NCI-H1417 (cell line): ENCODE results near the gene NECTIN1.

ENCODE experiments used
- DNase-seq, 3 experiments: peaks; one replicate each; lab custom pipeline; 2025; lab: John Stamatoyannopoulos, UW

Gene NECTIN1

GRCh38 chr11:119712459-119713358 lies 16.3 kb downstream of the NECTIN1 start:
- no peak for DNase-seq

DNA sequence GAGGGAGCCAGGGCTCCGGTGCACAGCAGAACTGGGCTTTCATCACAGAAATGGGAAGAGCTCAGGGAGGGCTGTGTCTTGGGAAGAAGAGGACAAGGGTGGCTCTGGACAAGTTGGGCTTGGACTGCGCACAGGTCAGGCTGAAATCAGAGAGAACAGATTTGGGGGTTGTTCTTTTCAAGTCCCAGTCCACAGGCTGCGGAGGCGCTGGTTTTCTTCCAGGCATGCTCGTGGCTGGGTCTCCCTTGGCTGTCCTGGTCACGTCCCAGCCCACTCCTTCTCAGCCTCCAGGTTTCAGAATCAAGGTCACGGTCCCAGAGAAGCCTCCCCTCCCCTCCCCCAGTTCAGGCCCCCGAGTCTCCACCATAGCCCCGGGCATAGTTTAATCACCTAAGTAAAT lies 17.0 kb downstream of the NECTIN1 start:
- DNase-seq = no peak

- no peak for DNase-seq
Measured at GRCh38 chr11:119711476-119711875, 17.5 kb downstream of the NECTIN1 start.

DNA sequence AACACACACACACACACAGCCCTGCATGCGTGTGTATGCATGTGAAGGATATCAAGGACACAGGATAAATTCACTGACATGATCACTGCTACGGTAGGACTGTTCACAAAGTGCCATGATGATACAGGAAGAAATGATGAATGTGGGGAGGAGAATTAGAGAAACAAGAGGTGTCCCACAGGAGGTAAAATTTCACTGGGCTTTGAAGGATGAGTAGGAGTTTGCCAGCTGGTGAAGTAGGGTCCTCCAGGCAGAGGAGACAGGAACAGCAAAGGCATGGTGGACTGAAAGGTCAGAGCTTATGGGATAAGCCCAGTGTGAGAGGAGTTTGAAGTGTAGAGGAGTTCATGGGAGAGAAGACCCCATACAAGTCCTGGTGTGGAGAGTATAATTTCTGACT lies 18.6 kb downstream of the NECTIN1 start:
- DNase-seq = no peak

GRCh38 chr11:119709638-119710346 lies 19.2 kb downstream of the NECTIN1 start:
- peak; percentile 70 to 96 (median 92) for DNase-seq

- DNase-seq = no peak
Measured at GRCh38 chr11:119709171-119709570, 19.8 kb downstream of the NECTIN1 start.

GRCh38 chr11:119708384-119708783 lies 20.6 kb downstream of the NECTIN1 start:
- no peak for DNase-seq

DNA sequence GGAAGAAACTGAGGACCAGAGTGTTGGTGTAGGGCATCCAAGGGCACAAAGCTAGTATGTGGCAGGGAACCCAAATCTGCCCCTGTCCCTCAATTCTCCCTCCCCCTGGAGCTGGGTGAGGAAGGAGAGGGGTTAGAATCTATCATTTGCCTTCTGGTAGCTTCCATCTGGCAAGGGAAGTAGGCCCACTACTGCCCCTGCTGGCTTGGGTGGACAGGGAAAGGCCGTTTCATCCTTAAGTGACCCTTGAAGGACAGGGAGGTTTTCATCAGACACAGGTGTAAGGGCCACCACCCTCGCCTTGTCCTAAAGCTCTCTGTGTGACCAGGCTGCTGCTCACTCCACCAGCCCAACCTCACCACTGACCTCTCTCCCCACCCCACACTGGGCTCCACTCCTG lies 22.1 kb downstream of the NECTIN1 start:
- no peak for DNase-seq

DNA sequence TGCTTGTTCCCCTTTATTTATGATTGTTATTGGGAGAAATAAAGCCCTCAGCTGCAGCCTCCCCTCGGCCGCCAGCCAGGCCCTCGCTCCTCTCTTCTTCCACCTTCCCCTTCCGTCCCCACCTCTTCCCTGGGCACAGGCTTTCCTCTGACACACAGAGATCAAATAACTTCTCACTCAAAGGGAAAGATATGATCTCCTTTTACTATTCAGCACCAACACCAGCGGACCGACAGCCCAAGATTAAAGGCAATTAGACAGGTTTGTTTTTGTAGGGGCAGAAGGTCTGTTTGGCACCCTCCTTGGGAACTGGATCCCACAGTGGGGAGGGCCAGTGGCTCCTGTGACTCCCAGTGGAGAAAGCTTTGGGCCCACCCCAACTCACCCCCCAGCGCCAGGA lies 23.0 kb downstream of the NECTIN1 start:
- no peak for DNase-seq

DNA sequence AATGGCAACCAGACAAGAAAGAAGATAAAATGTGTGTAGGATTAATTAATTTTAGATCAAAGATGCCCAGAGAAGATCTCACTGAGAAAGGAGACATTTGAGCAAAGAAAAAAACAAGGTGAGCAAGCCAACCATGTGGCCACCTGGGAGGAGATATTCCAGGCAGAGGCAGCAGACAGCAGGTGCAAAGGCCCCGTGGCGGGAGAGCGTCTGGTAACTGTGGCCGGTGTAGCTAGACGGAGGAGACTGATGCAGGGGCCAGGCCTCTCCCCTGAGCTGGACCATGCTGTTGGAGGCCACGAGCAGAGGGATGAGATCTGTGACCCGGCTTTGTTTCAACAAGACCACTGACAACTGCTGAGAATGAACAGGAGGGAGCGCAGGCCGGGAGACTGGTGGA lies 23.6 kb downstream of the NECTIN1 start:
- DNase-seq = no peak

GRCh38 chr11:119704849-119705248 lies 24.2 kb downstream of the NECTIN1 start:
- DNase-seq = no peak

DNA sequence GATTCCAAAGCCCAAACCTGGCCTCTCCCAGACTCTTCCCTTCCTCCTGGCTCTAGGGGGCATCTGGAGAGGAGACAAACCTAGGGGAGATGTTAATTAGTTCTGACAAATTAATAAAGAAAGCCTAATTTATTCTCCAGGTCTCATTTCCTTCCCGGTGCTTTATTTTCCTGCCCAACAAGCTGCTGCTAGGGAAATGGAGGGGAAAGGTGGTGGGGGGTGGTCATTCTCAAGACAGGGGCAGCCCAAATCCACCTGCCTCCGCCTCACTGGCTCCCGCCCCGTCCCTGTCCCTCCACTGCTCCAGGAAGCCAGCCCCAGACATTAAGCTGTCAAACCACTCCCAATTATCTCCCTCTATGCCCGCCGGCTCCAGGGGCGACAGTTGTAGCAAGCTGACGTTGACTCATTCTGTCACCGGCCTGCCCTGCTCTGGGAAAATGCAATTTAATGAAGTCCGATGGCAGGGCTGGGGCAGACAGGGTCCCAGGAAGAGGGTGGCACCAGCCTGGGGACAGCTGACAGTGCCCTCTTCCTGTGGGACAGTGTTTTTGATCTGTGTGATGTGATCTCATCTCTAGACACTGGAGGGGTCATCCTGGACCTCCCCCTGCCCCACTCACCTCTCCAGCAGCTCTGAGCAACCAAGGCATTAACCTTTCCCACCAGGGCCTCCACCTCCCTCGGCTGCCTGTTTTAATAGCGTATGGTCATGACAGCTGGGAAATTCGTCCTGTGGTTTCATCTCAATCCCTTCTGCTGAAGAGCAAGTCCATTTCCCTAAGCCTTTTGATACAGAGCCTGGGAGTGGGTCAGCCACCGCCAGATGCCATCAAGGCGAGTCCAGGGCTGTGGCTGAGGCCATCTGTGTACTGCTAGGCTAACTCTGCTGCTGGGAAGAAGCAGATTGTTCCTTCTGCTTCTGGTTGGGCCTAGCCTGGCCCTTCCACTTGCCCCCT lies 27.1 kb downstream of the NECTIN1 start:
- no peak for DNase-seq

GRCh38 chr11:119700536-119701346 lies 28.3 kb downstream of the NECTIN1 start:
- peak in 1 of 3 experiments; percentile 58 for DNase-seq

DNA sequence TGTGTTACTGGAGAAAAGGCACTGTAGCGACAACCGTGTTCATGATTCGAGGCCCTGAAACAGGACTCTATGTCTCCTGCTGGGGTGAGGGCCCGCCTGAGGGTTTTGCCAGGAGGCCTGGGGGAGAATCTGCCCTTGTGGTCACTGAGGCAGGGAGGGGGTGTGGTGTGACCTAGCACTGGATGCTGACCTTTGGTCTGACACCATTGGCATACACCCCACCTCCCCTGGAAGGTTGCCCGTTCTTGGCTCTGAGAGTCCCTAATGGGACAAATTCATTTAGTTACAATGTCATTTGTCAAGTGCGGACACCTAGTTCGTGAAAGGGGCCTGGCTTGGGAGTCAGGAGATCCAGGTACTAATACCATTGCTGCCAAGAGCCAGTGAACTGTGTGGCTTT lies 29.0 kb downstream of the NECTIN1 start:
- DNase-seq = no peak

DNA sequence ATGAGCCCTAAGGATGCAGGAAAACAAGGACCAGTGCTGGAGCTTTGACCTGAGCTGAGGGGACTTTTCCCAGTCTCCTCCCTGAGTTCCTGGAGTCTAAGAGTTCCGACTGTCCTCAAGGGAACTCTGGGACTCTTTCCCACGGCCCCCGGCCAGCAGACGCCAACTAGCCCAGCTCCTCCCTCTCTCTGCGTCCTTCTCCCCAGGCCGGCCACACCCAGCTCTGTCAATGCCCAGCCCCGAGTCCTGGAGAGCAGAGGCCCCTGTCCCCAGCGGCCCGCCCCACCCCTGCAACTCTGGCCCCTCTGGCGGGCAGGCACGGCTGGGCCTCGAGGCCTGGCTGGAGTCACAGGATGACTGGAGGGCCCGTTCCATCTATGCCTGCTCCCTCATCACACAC lies 29.8 kb downstream of the NECTIN1 start:
- DNase-seq = no peak

GRCh38 chr11:119697882-119698281 lies 31.1 kb downstream of the NECTIN1 start:
- DNase-seq = no peak

GRCh38 chr11:119697445-119697844 lies 31.6 kb downstream of the NECTIN1 start:
- DNase-seq = no peak

- DNase-seq = peak in 2 of 3 experiments; percentile 73 to 84
Measured at GRCh38 chr11:119696378-119697222, 32.4 kb downstream of the NECTIN1 start.

DNA sequence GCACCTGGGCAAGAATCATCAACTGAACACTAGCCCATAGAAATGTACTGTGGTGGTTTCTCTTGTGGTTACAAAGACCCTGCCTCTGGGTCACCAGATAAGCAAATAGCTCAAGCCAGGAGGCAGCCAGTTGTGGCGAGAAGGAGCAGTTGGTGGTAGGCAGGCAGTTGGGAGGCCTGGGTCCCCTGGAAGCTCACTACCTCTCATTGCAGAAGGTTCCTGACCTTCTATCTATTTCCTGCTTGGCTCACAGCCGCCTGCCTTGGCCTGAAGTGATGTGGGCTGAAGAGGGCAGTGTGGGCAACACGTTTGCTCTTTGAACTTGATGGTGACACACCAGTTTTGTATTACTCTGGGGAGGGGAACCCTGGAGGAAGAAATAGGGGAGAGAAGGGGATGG lies 34.7 kb downstream of the NECTIN1 start:
- peak in 1 of 3 experiments; percentile 21 for DNase-seq

DNA sequence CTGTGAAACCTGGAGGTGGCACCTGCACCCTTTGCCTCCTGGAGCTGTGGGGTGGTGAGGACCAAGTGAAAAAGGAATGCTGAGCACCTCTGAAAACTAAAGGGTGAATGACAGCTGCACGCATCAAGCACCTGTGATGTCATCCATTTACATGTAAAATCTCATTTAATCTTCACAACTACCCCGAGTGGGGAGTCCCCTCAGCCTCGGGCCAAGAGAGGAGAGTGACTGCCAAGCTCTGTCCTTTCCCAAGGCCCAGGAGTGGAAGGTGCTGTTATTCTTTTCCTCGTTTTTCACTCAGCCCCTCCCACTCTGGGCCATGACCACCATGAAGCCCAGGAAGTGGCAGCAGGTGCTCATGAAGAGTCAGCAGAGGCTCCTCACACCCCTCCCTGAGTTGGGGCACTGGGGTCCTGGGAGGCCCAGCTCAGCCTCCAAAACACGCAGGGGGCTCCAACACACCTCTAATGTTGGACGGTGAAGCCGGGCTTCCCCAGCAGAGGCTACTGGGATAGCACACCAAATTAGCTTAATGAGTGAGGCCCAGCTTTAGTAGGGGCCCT lies 35.7 kb downstream of the NECTIN1 start:
- peak in 1 of 3 experiments; percentile 13 for DNase-seq
